GM21367 (cell line): ENCODE measurements around the gene LONRF2.
"Not testable (repeated sequence)": the region's sequence is repeated elsewhere in the genome, so short reads cannot be mapped to it uniquely, and the experiment has no call there.

ENCODE experiments used
- ATAC-seq: cut with Tn5 transposase; IDR thresholded peaks from one replicate; pipeline ENCODE4 v1.9.1; 2021; ENCODE audit not compliant: unreplicated experiment

Gene LONRF2

GRCh38 chr2:100321866-100322820 is at the start of gene LONRF2:
TSS of gene LONRF2 (minus strand) at chr2:100322501. CDS start at chr2:100322093, 408 bp downstream.
- no peak for ATAC-seq

DNA sequence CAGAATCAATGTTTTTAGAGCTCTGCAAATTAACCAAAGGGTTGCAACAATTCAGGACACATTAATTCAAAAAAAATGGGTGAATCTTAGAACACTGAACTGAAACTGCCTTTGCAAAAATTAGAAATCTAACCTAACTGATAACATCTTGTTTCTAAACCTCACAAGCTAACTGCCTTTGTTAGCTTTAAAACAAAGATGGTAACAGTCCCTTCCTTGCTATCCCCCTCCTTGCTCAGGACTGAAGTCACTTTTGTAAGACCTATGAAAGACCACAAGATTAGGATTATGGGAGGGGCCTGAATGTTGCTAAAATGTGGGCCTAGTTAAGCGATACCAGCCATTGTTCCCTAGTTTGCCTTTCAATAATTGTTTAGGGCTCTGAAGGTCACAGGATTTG is 44.9 kb upstream of the LONRF2 start:
- no peak for ATAC-seq

GRCh38 chr2:100365434-100365833 is 43.1 kb upstream of the LONRF2 start:
- no peak for ATAC-seq

DNA sequence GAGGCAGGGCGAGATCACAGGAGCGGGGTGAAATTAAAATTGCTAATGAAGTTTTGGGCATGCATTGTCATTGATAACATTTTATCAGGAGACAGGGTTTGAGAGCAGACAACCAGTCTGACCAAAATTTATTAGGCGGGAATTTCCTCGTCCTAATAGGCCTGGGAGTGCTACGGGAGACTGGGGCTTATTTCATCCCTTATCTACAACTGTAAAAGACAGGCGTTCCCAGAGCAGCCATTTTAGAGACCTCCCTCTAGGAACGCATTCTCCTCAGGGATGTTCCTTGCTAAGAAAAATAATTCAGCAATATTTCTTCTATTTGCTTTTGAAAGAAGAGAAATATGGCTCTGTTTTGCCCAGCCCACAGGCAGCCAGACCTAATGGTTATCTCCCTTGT is 40.0 kb upstream of the LONRF2 start:
- ATAC-seq, result not testable (repeated sequence)

GRCh38 chr2:100359576-100359975 is 37.3 kb upstream of the LONRF2 start:
- ATAC-seq, result no peak

- no peak for ATAC-seq
Measured at GRCh38 chr2:100358554-100358953, 36.3 kb upstream of the LONRF2 start.

DNA sequence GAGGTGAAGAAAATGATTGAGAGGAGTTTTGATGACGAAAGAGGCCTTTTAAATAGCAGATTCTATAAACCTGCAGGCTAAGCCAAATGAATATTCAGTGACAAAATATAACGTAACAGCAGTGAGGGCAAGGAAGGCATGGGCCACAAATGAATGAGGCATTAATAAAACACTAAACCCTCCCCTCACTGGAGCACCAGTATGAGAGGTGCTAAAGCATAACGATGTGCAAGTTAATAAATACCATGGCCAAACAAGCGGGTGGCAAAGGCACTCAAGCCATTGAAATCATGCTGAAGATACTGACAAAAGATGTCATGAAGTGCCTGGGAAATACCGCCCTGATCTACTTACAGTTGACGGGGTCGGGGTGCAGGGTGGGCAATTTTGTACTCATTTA is 30.2 kb upstream of the LONRF2 start:
- no peak for ATAC-seq

GRCh38 chr2:100350661-100351185 is 28.4 kb upstream of the LONRF2 start:
- ATAC-seq, result no peak

- not testable (repeated sequence) for ATAC-seq
Measured at GRCh38 chr2:100345144-100345543, 22.8 kb upstream of the LONRF2 start.

DNA sequence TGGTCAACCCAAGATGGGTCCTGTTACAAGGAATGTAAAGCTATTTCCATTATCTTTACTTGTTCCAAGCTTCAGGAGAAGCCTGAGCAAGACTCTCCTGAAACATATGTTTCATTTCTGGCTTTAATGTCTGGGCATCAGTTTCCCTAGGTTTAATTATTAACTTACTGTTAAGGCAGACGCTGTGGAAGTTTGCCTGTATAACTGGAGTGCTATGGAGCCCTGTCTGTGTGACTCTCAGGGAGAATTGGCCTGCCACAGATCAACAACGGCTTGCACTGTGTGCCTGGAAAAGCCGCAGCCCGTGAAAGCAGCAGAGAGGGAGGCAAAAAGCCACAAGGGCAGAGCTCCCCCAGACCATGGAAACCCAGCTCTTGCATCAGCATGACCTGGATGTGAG is 22.1 kb upstream of the LONRF2 start:
- no peak for ATAC-seq

DNA sequence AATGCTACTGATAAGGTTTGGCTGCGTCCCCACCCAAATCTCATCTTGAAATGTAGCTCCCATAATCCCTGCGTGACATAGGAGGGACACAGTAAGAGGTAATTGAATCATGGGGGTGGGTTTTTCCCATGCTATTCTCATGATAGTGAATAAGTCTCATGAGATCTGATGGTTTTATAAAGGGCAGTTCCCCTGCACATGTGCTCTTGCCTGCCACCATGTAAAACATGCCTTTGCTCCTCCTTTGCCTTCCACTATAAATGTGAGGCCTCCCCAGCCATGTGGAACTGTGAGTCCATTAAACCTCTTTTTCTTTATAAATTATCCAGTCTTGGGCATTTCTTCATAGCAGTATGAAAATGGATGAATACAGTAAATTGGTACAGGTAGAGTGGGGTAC is 20.2 kb upstream of the LONRF2 start:
- ATAC-seq, result not testable (repeated sequence)

- ATAC-seq, result no peak
Measured at GRCh38 chr2:100339823-100340222, 17.5 kb upstream of the LONRF2 start.

GRCh38 chr2:100334929-100335328 is 12.6 kb upstream of the LONRF2 start:
- no peak for ATAC-seq

- ATAC-seq, result no peak
Measured at GRCh38 chr2:100327742-100328141, 5.4 kb upstream of the LONRF2 start.

DNA sequence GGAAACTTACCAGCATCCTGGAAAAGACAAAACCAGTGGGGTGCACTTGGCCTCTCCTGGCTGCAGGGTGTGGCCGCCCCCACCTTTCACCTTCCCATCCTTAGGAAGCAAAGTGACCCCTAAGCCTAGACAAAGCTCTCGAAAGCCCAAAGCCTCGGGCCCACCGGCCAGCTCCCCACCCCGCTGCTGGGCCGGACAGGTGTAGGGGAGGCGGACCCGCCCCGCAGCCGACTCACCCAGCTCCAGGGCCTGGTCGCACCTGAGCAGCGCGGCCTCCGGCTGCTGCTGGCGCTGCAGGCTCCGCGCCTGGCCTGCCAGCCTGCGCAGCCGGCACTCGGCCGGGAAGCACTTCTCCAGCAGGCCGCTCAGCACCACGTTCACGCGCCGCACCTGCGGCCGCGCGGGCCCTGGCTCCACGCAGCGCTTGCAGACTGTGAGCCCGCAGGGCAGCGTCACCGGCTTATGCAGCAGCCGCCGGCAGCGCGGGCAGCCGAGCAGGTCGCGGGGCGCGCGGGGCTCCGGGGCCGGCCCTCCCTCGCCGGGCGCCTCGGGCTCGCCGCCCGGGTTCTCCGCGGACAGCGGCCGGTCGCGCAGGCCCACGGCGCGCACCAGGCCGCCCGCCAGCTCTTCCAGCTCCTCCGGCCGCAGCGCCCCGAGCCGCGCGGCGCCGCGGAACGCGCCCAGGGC is 979 bp downstream of the LONRF2 start:
- ATAC-seq, result no peak

- no peak for ATAC-seq
Measured at GRCh38 chr2:100320547-100321178, 1.6 kb downstream of the LONRF2 start.

GRCh38 chr2:100317634-100318033 is 4.7 kb downstream of the LONRF2 start:
- ATAC-seq, result no peak

GRCh38 chr2:100309973-100310719 is 12.2 kb downstream of the LONRF2 start:
- ATAC-seq, result no peak

DNA sequence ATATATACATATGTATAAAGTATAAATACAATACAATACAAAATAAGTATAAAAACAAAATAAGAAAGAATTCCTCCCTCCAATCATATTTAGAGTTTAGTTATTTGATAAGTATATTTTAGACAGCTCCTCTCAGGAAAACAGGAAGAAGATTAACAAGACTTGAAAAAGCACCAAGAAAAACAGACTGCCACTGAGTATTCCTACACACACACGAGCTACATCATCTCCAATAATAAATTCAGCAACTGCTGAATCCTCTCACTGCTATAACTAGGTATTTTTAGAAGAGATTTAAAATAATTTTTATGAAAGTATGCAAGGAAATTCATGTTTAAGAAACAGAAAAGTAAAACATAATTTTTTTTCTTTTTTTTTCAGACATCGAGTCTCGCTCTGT is 13.0 kb downstream of the LONRF2 start:
- no peak for ATAC-seq

DNA sequence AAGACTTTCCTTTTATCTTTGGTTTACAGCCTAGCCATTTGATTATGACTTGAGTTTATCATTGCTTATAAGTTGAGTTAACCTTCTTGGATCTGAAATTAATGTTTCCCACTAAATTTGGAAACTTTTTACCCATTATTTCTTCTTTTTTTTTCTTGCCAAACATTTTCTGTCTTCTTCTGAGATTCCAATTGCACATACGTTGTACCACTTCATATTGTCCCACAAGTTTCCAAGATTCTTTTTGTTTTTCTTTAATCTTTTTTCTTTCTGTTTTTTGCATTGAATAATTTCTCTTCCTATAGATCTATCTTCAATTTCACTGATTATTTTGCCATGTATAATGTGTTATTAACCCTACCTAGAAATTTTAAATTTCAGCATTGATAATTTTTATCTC is 18.6 kb downstream of the LONRF2 start:
- no peak for ATAC-seq

DNA sequence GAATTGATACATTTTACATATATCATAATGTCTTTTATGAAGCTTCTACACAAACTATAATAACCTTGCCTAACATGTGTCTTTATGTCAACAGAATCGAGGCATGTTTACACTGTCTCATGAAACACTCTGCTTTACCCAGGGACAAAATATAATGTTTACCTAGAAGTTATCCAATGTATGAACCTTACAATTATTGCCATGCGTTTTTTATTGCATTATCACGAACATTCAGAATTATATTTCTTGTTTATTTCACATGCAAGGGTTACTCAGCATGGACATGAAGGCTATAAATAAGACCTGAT is 19.8 kb downstream of the LONRF2 start:
- ATAC-seq, result no peak
